HepG2 (cell line): ENCODE data around the gene NAGS. TPM values are rescaled to one million over a fixed set of nuclear protein-coding genes. Genes with fewer than 3 reads are reported as not detected.

Experiments used
- BCL6 ChIP-seq: IDR thresholded peaks from 2 replicates; pipeline ENCODE4 v1.6.1; 2016; ENCODE audit warnings: missing genetic modification reagents, missing compliant biosample characterization
- FOXK1 ChIP-seq: sonication (generic); formaldehyde crosslinking; IDR thresholded peaks from 2 replicates; pipeline ENCODE4 v1.4.0; 2020; ENCODE audit warnings: low read depth, missing genetic modification reagents, borderline replicate concordance
- HMG20A ChIP-seq: IDR thresholded peaks from 2 replicates; pipeline ENCODE4 v1.6.1; 2016; ENCODE audit warnings: borderline replicate concordance
- JUND ChIP-seq: sonication (generic); formaldehyde crosslinking; IDR thresholded peaks from 2 replicates; pipeline ENCODE4 v1.8.0; 2022; ENCODE audit warnings: mild to moderate bottlenecking, missing genetic modification reagents
- KDM4B ChIP-seq: sonication (generic); formaldehyde crosslinking; IDR thresholded peaks from 2 replicates; pipeline ENCODE4 v1.4.0; 2020; ENCODE audit warnings: missing genetic modification reagents
- MZF1 ChIP-seq: sonication (generic); formaldehyde crosslinking; IDR thresholded peaks from 2 replicates; pipeline ENCODE4 v1.8.1; 2023; ENCODE audit warnings: mild to moderate bottlenecking, missing genetic modification reagents, borderline replicate concordance
- NFYC ChIP-seq: IDR thresholded peaks from 2 replicates; pipeline ENCODE4 v1.6.1; 2016; ENCODE audit warnings: missing genetic modification reagents, missing compliant biosample characterization
- NR2C2 ChIP-seq: sonication (generic); formaldehyde crosslinking; IDR thresholded peaks from 2 replicates; pipeline ENCODE4 v1.4.0; 2020; ENCODE audit warnings: missing genetic modification reagents, mild to moderate bottlenecking, moderate library complexity, borderline replicate concordance
- RFXANK ChIP-seq: IDR thresholded peaks from 2 replicates; pipeline ENCODE4 v1.6.1; 2016
- SIN3A ChIP-seq: IDR thresholded peaks from 2 replicates; pipeline ENCODE4 v1.6.1; 2011; ENCODE audit warnings: low read depth, mild to moderate bottlenecking, control low read depth, low read length, borderline replicate concordance
- THAP11 ChIP-seq: IDR thresholded peaks from 2 replicates; pipeline ENCODE4 v1.6.1; 2016; ENCODE audit warnings: missing biosample characterization, missing genetic modification reagents
- TSC22D2 ChIP-seq: sonication (generic); formaldehyde crosslinking; IDR thresholded peaks from 2 replicates; pipeline ENCODE4 v1.5.1; 2020; ENCODE audit warnings: missing genetic modification reagents, mild to moderate bottlenecking, borderline replicate concordance
- ZBTB21 ChIP-seq: sonication (generic); formaldehyde crosslinking; IDR thresholded peaks from 2 replicates; pipeline ENCODE4 v1.4.0; 2020; ENCODE audit warnings: missing genetic modification reagents
- ZBTB42 ChIP-seq: sonication (generic); formaldehyde crosslinking; IDR thresholded peaks from 2 replicates; pipeline ENCODE4 v1.5.0; 2020; ENCODE audit warnings: mild to moderate bottlenecking, missing genetic modification reagents
- ZFP90 ChIP-seq: sonication (generic); formaldehyde crosslinking; IDR thresholded peaks from 2 replicates; pipeline ENCODE4 v1.8.0; 2022; ENCODE audit warnings: missing genetic modification reagents, mild to moderate bottlenecking, inconsistent platforms, borderline replicate concordance
- ZNF12 ChIP-seq: sonication (generic); formaldehyde crosslinking; IDR thresholded peaks from 2 replicates; pipeline ENCODE4 v1.5.0; 2020; ENCODE audit warnings: missing genetic modification reagents
- ZNF225 ChIP-seq: sonication (generic); formaldehyde crosslinking; IDR thresholded peaks from 2 replicates; pipeline ENCODE4 v1.4.0; 2020; ENCODE audit warnings: mild to moderate bottlenecking, missing genetic modification reagents
- ZNF260 ChIP-seq: sonication (generic); formaldehyde crosslinking; IDR thresholded peaks from 2 replicates; pipeline ENCODE4 v1.4.0; 2020; ENCODE audit warnings: missing genetic modification reagents, low read depth, mild to moderate bottlenecking, borderline replicate concordance
- ZNF333 ChIP-seq: sonication (generic); formaldehyde crosslinking; IDR thresholded peaks from 2 replicates; pipeline ENCODE4 v1.4.0; 2020; ENCODE audit warnings: mild to moderate bottlenecking, missing genetic modification reagents, borderline replicate concordance
- polyA plus RNA-seq, 8 experiments: library from polyadenylated mRNA; depleted of rRNA in 3 of 8; stranded (reverse) in 7 of 8; unstranded in 1 of 8; fragments of >200 nt; fragmentation: Illumina TruSeq in 4 of 8; extraction: Trizol in 4 of 8; gene quantifications; 2 replicates each; pipeline versions ENCODE4 v1.2.1 to v1.2.3, GENCODE V29; 2011 to 2016; ENCODE audit warnings: low read depth in 4 of 8, missing spikeins in 1 of 8, mixed read lengths in 1 of 8; ENCODE audit not compliant: insufficient read depth in 1 of 8
- total RNA-seq, 5 experiments: library from RNA; depleted of rRNA; stranded (reverse); fragments of >200 nt; fragmentation: Illumina TruSeq; extraction: Trizol; gene quantifications; 2 replicates each; pipeline ENCODE4 v1.2.3, GENCODE V29; 2016; ENCODE audit warnings: low read depth in 1 of 5
- TF ChIP-seq, protein P1 (sequence below): IDR thresholded peaks from 2 replicates; pipeline ENCODE4 v1.6.1; 2016
- TF ChIP-seq, protein P2 (sequence below): sonication (generic); formaldehyde crosslinking; IDR thresholded peaks from 2 replicates; pipeline ENCODE4 v1.4.0; 2020; ENCODE audit warnings: mild to moderate bottlenecking, missing genetic modification reagents
- TF ChIP-seq, protein P3 (sequence below): conservative IDR thresholded peaks from 2 replicates; pipeline ENCODE4 v1.6.1; 2018; ENCODE audit warnings: missing genetic modification reagents
- TF ChIP-seq, protein P4 (sequence below): sonication (generic); formaldehyde crosslinking; conservative IDR thresholded peaks from 2 replicates; pipeline ENCODE4 v1.8.1; 2023; ENCODE audit warnings: missing genetic modification reagents
- TF ChIP-seq, protein P5 (sequence below): sonication (generic); formaldehyde crosslinking; IDR thresholded peaks from 2 replicates; pipeline ENCODE4 v1.4.0; 2020; ENCODE audit warnings: missing genetic modification reagents

NAGS gene
- total and polyA plus RNA-seq, 2 of the 13 experiments (the other 11 are each of a cell fraction or from before 2014, with no cell fraction given), result 4.3 to 5.1 TPM

DNA sequence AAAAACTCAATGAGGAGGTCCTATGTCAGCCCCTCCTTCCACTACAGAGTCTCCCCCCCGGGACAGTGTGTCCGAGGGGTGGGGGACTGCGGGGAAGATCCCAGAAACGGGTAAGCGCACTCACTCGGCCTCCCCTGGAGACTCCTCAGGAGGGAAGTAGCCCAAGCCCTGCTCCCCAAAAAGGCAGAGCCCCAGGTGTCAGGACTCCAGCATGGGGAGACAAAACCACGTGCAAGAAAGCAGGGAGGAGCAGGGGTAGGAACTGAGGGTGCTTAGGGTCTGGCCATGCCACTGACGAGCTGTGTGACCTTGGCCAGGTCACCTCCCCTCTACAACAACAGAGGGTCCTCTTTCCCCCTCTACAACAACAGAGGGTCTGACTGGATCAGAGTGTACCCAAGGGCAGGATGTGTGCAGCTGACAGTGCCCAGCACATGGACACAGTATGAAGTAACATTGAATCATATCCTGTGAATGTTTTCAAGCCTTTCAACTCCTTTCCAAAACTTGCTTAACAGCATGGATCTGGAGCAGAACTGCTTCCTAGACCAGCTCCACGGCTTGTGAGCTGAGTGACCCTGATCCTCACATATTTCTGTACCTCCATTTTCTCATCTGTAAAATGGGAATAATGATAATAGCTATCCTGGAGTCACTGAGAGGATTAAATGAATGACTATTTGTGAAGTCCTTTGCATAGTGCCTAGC lies 2.1 kb upstream of the NAGS start (continued):
- no peak for TF ChIP-seq ZFP90
- 0 out of 2 replicates have a peak, but pooled peaks have one; percentile 22 for TF ChIP-seq TSC22D2
- peak; percentile 75 for TF ChIP-seq NR2C2
- peak; percentile 92 for TF ChIP-seq FOXK1 (CRISPR knock-in tag)
- TF ChIP-seq MZF1 (CRISPR knock-in tag), result peak; percentile 94; the same call in 1 of the 2 replicates
- TF ChIP-seq KDM4B (CRISPR knock-in tag), result peak; percentile 23; the same call in 1 of the 2 replicates
- TF ChIP-seq RFXANK (CRISPR knock-in tag), result no peak
- TF ChIP-seq, protein P1, sequence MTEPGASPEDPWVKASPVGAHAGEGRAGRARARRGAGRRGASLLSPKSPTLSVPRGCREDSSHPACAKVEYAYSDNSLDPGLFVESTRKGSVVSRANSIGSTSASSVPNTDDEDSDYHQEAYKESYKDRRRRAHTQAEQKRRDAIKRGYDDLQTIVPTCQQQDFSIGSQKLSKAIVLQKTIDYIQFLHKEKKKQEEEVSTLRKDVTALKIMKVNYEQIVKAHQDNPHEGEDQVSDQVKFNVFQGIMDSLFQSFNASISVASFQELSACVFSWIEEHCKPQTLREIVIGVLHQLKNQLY (CRISPR knock-in tag), result peak; percentile 87
- TF ChIP-seq ZBTB42 (CRISPR knock-in tag), result 0 out of 2 replicates have a peak, but pooled peaks have one; percentile 60
- no peak for TF ChIP-seq ZNF260 (CRISPR knock-in tag)
- peak; percentile 92 for TF ChIP-seq ZNF12
- peak; percentile 64; the same call in 1 of the 2 replicates for TF ChIP-seq SIN3A
- TF ChIP-seq HMG20A (CRISPR knock-in tag), result peak; percentile 69; the same call in 1 of the 2 replicates
- peak; percentile 35; the same call in 1 of the 2 replicates for TF ChIP-seq NFYC (CRISPR knock-in tag)
- no peak for TF ChIP-seq ZNF225 (CRISPR knock-in tag)
- TF ChIP-seq, protein P2, sequence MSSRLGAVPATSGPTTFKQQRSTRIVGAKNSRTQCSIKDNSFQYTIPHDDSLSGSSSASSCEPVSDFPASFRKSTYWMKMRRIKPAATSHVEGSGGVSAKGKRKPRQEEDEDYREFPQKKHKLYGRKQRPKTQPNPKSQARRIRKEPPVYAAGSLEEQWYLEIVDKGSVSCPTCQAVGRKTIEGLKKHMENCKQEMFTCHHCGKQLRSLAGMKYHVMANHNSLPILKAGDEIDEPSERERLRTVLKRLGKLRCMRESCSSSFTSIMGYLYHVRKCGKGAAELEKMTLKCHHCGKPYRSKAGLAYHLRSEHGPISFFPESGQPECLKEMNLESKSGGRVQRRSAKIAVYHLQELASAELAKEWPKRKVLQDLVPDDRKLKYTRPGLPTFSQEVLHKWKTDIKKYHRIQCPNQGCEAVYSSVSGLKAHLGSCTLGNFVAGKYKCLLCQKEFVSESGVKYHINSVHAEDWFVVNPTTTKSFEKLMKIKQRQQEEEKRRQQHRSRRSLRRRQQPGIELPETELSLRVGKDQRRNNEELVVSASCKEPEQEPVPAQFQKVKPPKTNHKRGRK (CRISPR knock-in tag), result no peak
- TF ChIP-seq, protein P3, sequence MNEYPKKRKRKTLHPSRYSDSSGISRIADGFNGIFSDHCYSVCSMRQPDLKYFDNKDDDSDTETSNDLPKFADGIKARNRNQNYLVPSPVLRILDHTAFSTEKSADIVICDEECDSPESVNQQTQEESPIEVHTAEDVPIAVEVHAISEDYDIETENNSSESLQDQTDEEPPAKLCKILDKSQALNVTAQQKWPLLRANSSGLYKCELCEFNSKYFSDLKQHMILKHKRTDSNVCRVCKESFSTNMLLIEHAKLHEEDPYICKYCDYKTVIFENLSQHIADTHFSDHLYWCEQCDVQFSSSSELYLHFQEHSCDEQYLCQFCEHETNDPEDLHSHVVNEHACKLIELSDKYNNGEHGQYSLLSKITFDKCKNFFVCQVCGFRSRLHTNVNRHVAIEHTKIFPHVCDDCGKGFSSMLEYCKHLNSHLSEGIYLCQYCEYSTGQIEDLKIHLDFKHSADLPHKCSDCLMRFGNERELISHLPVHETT (CRISPR knock-in tag), result peak; percentile 71; the same call in 1 of the 2 replicates
- TF ChIP-seq THAP11 (CRISPR knock-in tag), result peak; percentile 84
- TF ChIP-seq ZNF333 (CRISPR knock-in tag), result no peak
- peak; percentile 38; the same call in 1 of the 2 replicates for TF ChIP-seq BCL6
- TF ChIP-seq ZBTB21 (CRISPR knock-in tag), result 0 out of 2 replicates have a peak, but pooled peaks have one; percentile 57
- TF ChIP-seq, protein P4, sequence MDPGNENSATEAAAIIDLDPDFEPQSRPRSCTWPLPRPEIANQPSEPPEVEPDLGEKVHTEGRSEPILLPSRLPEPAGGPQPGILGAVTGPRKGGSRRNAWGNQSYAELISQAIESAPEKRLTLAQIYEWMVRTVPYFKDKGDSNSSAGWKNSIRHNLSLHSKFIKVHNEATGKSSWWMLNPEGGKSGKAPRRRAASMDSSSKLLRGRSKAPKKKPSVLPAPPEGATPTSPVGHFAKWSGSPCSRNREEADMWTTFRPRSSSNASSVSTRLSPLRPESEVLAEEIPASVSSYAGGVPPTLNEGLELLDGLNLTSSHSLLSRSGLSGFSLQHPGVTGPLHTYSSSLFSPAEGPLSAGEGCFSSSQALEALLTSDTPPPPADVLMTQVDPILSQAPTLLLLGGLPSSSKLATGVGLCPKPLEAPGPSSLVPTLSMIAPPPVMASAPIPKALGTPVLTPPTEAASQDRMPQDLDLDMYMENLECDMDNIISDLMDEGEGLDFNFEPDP (CRISPR knock-in tag), result no peak
- peak; percentile 58; the same call in 1 of the 2 replicates for TF ChIP-seq JUND (CRISPR knock-in tag)
- TF ChIP-seq, protein P5, sequence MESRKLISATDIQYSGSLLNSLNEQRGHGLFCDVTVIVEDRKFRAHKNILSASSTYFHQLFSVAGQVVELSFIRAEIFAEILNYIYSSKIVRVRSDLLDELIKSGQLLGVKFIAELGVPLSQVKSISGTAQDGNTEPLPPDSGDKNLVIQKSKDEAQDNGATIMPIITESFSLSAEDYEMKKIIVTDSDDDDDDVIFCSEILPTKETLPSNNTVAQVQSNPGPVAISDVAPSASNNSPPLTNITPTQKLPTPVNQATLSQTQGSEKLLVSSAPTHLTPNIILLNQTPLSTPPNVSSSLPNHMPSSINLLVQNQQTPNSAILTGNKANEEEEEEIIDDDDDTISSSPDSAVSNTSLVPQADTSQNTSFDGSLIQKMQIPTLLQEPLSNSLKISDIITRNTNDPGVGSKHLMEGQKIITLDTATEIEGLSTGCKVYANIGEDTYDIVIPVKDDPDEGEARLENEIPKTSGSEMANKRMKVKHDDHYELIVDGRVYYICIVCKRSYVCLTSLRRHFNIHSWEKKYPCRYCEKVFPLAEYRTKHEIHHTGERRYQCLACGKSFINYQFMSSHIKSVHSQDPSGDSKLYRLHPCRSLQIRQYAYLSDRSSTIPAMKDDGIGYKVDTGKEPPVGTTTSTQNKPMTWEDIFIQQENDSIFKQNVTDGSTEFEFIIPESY (CRISPR knock-in tag), result peak; percentile 30; the same call in 1 of the 2 replicates
